Right atrium auricular region (tissue), 2 donors: Measurements from ENCODE around the gene CRYBA4. TPM values are rescaled to one million over a fixed set of nuclear protein-coding genes. Genes with fewer than 3 reads are reported as not detected.

Experiments used
- DNase-seq: peaks from one replicate; pipeline ENCODE4 v3.0.0-alpha.2; 2019; ENCODE audit warnings: low spot score
- H3K27ac ChIP-seq, 2 donors: fragments of 200-600 bp; sonication (generic); 1 replicate in 1 of 2; 2 replicates in 1 of 2; pipeline ENCODE4 v1.5.1; 2016 to 2019
- H3K27me3 ChIP-seq, 2 donors: fragments of 200-600 bp; sonication (generic); one replicate each; pipeline versions ENCODE4 v1.5.1 to v1.6.0; 2017 to 2019
- H3K36me3 ChIP-seq: fragments of 200-600 bp; sonication (generic); one replicate; pipeline ENCODE4 v1.5.1; 2016
- H3K4me1 ChIP-seq, 2 donors: fragments of 200-600 bp; sonication (generic); one replicate each; pipeline versions ENCODE4 v1.5.1 to v1.6.0; 2017 to 2019
- H3K4me3 ChIP-seq, 2 donors: fragments of 200-600 bp; sonication (generic); 1 replicate in 1 of 2; 2 replicates in 1 of 2; pipeline ENCODE4 v1.5.1; 2017 to 2019; ENCODE audit warnings: mild to moderate bottlenecking in 1 of 2, moderate library complexity in 1 of 2
- H3K9me3 ChIP-seq, 2 donors: fragments of 200-600 bp; sonication (generic); one replicate each; pipeline ENCODE4 v1.5.1; 2019
- total RNA-seq, 2 donors: library from RNA; depleted of rRNA; stranded (reverse); fragments of >200 nt; gene quantifications; one replicate each; pipeline ENCODE4 v1.1.0, GENCODE V29; 2016
- TF ChIP-seq, protein P1 (sequence below), 2 donors: fragments of 200-600 bp; sonication (generic); IDR thresholded peaks; one replicate each; pipeline ENCODE4 v1.5.1; 2019; ENCODE audit warnings: antibody characterized with exemption in 2 of 2

Gene CRYBA4
- total RNA-seq, 2 donors from 2014 or later = not detected

DNA sequence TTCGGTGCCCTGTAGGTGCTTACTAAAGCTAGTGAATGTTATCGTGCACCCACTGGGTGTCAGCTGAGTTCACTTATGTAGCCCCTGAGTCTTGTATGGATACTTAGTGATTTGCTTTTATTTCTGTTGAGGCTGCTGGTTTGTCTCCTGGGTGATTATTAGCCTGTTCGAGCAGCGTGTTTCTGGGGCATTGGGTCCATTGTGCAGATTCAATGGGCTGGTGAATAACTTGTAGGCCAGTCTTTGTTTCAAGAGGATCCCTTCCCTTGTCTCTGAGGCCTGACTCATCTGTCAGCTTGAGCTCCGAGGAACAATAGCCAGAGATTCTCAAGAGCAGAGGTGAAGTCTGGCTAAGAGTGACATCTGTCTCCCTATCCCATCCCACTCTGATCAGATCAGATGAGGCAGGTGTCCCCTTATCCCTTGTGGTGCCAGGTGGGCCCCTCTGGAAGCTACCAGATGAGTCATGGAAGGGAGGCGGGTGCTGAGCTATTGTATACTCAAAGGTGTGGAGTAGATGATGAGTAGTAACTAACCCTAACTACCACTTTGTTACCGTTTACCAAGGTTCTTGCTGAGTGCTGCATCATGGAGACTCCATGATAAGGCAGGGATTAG lies 39.3 kb downstream of the CRYBA4 start:
- no peak for DNase-seq
- H3K4me1 ChIP-seq = peaks cover 0 to 26% of the 10 kb centered on the region in 2 donors
- no peak overlapping the region for H3K4me3 ChIP-seq
- TF ChIP-seq, protein P1, sequence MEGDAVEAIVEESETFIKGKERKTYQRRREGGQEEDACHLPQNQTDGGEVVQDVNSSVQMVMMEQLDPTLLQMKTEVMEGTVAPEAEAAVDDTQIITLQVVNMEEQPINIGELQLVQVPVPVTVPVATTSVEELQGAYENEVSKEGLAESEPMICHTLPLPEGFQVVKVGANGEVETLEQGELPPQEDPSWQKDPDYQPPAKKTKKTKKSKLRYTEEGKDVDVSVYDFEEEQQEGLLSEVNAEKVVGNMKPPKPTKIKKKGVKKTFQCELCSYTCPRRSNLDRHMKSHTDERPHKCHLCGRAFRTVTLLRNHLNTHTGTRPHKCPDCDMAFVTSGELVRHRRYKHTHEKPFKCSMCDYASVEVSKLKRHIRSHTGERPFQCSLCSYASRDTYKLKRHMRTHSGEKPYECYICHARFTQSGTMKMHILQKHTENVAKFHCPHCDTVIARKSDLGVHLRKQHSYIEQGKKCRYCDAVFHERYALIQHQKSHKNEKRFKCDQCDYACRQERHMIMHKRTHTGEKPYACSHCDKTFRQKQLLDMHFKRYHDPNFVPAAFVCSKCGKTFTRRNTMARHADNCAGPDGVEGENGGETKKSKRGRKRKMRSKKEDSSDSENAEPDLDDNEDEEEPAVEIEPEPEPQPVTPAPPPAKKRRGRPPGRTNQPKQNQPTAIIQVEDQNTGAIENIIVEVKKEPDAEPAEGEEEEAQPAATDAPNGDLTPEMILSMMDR (IDR thresholded peaks at IDR 0.05) = no peak
- H3K27me3 ChIP-seq = peaks cover 15 to 19% of the 10 kb centered on the region in 2 donors
- H3K36me3 ChIP-seq = no peaks in the 10 kb centered on the region
- no peak overlapping the region for H3K27ac ChIP-seq
- no peaks in the 10 kb centered on the region for H3K9me3 ChIP-seq

DNA sequence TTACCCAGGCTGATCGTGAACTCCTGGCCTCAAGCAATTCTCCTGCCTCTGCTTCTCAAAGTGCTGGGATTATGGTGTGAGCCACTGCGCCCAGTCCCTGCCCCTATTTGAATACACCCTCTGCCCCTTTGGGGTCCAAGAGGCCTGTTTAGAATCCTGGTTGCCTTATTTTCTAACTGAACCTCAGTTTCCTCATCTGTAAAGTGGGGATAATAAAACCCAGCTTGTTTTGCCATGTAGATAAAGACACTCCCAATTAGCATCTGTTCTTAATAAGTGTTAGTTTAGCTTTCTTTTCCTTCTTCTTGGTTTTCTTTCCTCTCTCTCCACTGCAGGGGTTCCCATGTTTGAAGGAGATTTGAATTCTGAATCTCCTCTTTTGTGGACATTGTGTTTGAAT lies 40.4 kb downstream of the CRYBA4 start:
- no peaks in the 10 kb centered on the region for H3K9me3 ChIP-seq
- no peak for DNase-seq
- H3K4me1 ChIP-seq = peaks cover 0 to 22% of the 10 kb centered on the region in 2 donors
- H3K4me3 ChIP-seq = no peak overlapping the region
- H3K27ac ChIP-seq = no peak overlapping the region
- TF ChIP-seq, protein P1 (IDR thresholded peaks at IDR 0.05) = no peak
- no peaks in the 10 kb centered on the region for H3K36me3 ChIP-seq
- peaks cover 14 to 16% of the 10 kb centered on the region in 2 donors for H3K27me3 ChIP-seq

DNA sequence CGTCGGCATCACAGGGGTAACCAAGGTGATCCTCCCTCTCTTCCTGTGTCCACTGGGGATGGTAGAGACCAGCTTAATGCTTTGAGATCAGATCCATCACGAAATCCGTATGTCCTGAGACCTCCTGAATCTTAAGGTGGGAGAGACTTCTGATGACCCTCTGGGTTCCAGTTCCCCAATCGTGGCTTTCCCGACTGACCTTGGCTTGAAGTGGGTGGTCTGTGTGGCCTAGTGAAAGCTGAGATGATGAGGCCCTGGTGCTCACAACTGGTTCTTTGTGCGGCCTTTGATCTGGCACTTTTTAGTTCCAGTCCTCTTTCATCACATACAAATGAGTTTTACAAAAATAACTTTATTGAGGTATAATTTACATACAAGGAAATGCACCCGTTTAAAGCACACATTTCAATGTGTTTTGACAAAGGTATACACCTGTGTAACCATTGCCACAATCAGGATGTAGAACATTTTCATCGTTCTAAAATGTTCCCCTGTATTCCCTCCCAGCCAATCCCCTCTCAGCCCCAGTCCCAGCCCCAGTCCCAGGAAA lies 41.7 kb downstream of the CRYBA4 start:
- DNase-seq = no peak
- peaks cover 0 to 9% of the 10 kb centered on the region in 2 donors for H3K4me1 ChIP-seq
- TF ChIP-seq, protein P1 (IDR thresholded peaks at IDR 0.05) = no peak
- no peaks in the 10 kb centered on the region for H3K9me3 ChIP-seq
- H3K27ac ChIP-seq = no peak overlapping the region
- no peaks in the 10 kb centered on the region for H3K36me3 ChIP-seq
- peaks cover under 1 to 3% of the 10 kb centered on the region in 2 donors for H3K27me3 ChIP-seq
- H3K4me3 ChIP-seq = no peak overlapping the region

GRCh38 chr22:26665813-26666231 lies 44.1 kb downstream of the CRYBA4 start:
- Histone ChIP-seq H3K27ac (peak overlapping the region in 1 of 2 donors; percentile 3), H3K4me1 (no peaks in the 10 kb centered on the region), H3K4me3 (no peak overlapping the region), H3K9me3 (no peaks in the 10 kb centered on the region), H3K36me3 (no peaks in the 10 kb centered on the region), H3K27me3 (no peaks in the 10 kb centered on the region)
- TF ChIP-seq, protein P1 (IDR thresholded peaks at IDR 0.05) = no peak
- DNase-seq = no peak

GRCh38 chr22:26667140-26667539 lies 45.4 kb downstream of the CRYBA4 start:
- no peak overlapping the region for H3K4me3 ChIP-seq
- H3K4me1 ChIP-seq = peaks cover 0 to 3% of the 10 kb centered on the region in 2 donors
- TF ChIP-seq, protein P1 (IDR thresholded peaks at IDR 0.05) = no peak
- DNase-seq = no peak
- no peaks in the 10 kb centered on the region for H3K27me3 ChIP-seq
- H3K9me3 ChIP-seq = no peaks in the 10 kb centered on the region
- no peak overlapping the region for H3K27ac ChIP-seq
- no peaks in the 10 kb centered on the region for H3K36me3 ChIP-seq
